ENCODE results near the gene FOXP4. TPM values are rescaled to one million over a fixed set of nuclear protein-coding genes. Genes with fewer than 3 reads are reported as not detected.

FOXP4 gene
- total RNA-seq, 1 donor from 2014 or later: 22.4 TPM

- TF ChIP-seq CTCF (IDR thresholded peaks at IDR 0.05; ENCODE audit: insufficient read depth, low read length, poor library complexity, severe bottlenecking): no peak
- H3K36me3 ChIP-seq (ENCODE audit: control insufficient read depth, insufficient read depth, low read length): no peaks in the 10 kb centered on the region
- no peak overlapping the region for H3K4me3 ChIP-seq (ENCODE audit: low read depth, low read length)
- no peak for DNase-seq (ENCODE audit: low read depth)
- no peaks in the 10 kb centered on the region for H3K27me3 ChIP-seq (ENCODE audit: control insufficient read depth, insufficient read depth, low read length)
Measured at GRCh38 chr6:41645007-41645618, 98.9 kb downstream of the FOXP4 start.

GRCh38 chr6:41646026-41646795, 100.0 kb downstream of the FOXP4 start:
- Histone ChIP-seq H3K36me3 (ENCODE audit: control insufficient read depth, insufficient read depth, low read length) (no peaks in the 10 kb centered on the region), H3K27me3 (ENCODE audit: control insufficient read depth, insufficient read depth, low read length) (no peaks in the 10 kb centered on the region), H3K4me3 (ENCODE audit: low read depth, low read length) (no peak overlapping the region)
- no peak for TF ChIP-seq CTCF (IDR thresholded peaks at IDR 0.05; ENCODE audit: insufficient read depth, low read length, poor library complexity, severe bottlenecking)
- no peak for DNase-seq (ENCODE audit: low read depth)

- no peak for DNase-seq (ENCODE audit: low read depth)
- no peak overlapping the region for H3K4me3 ChIP-seq (ENCODE audit: low read depth, low read length)
- H3K36me3 ChIP-seq (ENCODE audit: control insufficient read depth, insufficient read depth, low read length): no peaks in the 10 kb centered on the region
- H3K27me3 ChIP-seq (ENCODE audit: control insufficient read depth, insufficient read depth, low read length): no peaks in the 10 kb centered on the region
- TF ChIP-seq CTCF (IDR thresholded peaks at IDR 0.05; ENCODE audit: insufficient read depth, low read length, poor library complexity, severe bottlenecking): no peak
Measured at GRCh38 chr6:41647061-41647511, 100.9 kb downstream of the FOXP4 start.

- no peak for DNase-seq (ENCODE audit: low read depth)
- Histone ChIP-seq H3K36me3 (ENCODE audit: control insufficient read depth, insufficient read depth, low read length) (no peaks in the 10 kb centered on the region), H3K27me3 (ENCODE audit: control insufficient read depth, insufficient read depth, low read length) (no peaks in the 10 kb centered on the region), H3K4me3 (ENCODE audit: low read depth, low read length) (no peak overlapping the region)
- TF ChIP-seq CTCF (IDR thresholded peaks at IDR 0.05; ENCODE audit: insufficient read depth, low read length, poor library complexity, severe bottlenecking): no peak
Measured at GRCh38 chr6:41648070-41648585, 101.9 kb downstream of the FOXP4 start.

GRCh38 chr6:41648921-41649320, 102.7 kb downstream of the FOXP4 start:
- Histone ChIP-seq H3K4me3 (ENCODE audit: low read depth, low read length) (no peak overlapping the region), H3K36me3 (ENCODE audit: control insufficient read depth, insufficient read depth, low read length) (no peaks in the 10 kb centered on the region), H3K27me3 (ENCODE audit: control insufficient read depth, insufficient read depth, low read length) (no peaks in the 10 kb centered on the region)
- no peak for DNase-seq (ENCODE audit: low read depth)
- no peak for TF ChIP-seq CTCF (IDR thresholded peaks at IDR 0.05; ENCODE audit: insufficient read depth, low read length, poor library complexity, severe bottlenecking)
